H9 (cell line): Measurements from ENCODE around the gene HHAT. TPM values are rescaled to one million over a fixed set of nuclear protein-coding genes. Genes with fewer than 3 reads are reported as not detected.

ENCODE experiments used
- DNase-seq: peaks from one replicate; pipeline ENCODE4 v3.0.0-alpha.2; 2017
- H2AFZ ChIP-seq: one replicate; pipeline ENCODE4 v1.6.1; 2013; ENCODE audit warnings: mild to moderate bottlenecking, low read length, control low read depth, moderate library complexity
- H2AK5ac ChIP-seq: 2 replicates; pipeline ENCODE4 v1.6.1; 2013; ENCODE audit warnings: low read length, control low read depth, mixed read lengths; ENCODE audit not compliant: insufficient read length
- H2BK120ac ChIP-seq: one replicate; pipeline ENCODE4 v1.6.1; 2013; ENCODE audit warnings: low read depth, mild to moderate bottlenecking, low read length, control low read depth, inconsistent platforms; ENCODE audit not compliant: poor library complexity, severe bottlenecking
- H2BK12ac ChIP-seq: 2 replicates; pipeline ENCODE4 v1.6.1; 2013; ENCODE audit warnings: low read length, control low read depth, mixed read lengths, low read depth; ENCODE audit not compliant: insufficient read length
- H2BK15ac ChIP-seq: 2 replicates; pipeline ENCODE4 v1.6.1; 2013; ENCODE audit warnings: low read depth, low read length, control low read depth
- H2BK20ac ChIP-seq: one replicate; pipeline ENCODE4 v1.6.1; 2013; ENCODE audit warnings: low read depth, mild to moderate bottlenecking, low read length, control low read depth, inconsistent platforms; ENCODE audit not compliant: poor library complexity, severe bottlenecking
- H2BK5ac ChIP-seq: 2 replicates; pipeline ENCODE4 v1.6.1; 2013; ENCODE audit warnings: low read length, control low read depth, mixed read lengths; ENCODE audit not compliant: insufficient read length
- H3K14ac ChIP-seq: 2 replicates; pipeline ENCODE4 v1.6.1; 2013; ENCODE audit warnings: low read length, control low read depth; ENCODE audit not compliant: insufficient read depth
- H3K18ac ChIP-seq: 2 replicates; pipeline ENCODE4 v1.6.1; 2013; ENCODE audit warnings: low read depth, mild to moderate bottlenecking, mixed read lengths, low read length, control low read depth; ENCODE audit not compliant: insufficient read length
- H3K23ac ChIP-seq: 2 replicates; pipeline ENCODE4 v1.6.1; 2013; ENCODE audit warnings: low read length, control low read depth, mixed read lengths, low read depth; ENCODE audit not compliant: insufficient read length
- H3K23me2 ChIP-seq: 2 replicates; pipeline ENCODE4 v1.6.1; 2013; ENCODE audit warnings: low read depth, mild to moderate bottlenecking, mixed read lengths, low read length, control low read depth; ENCODE audit not compliant: insufficient read length, poor library complexity, severe bottlenecking
- H3K27ac ChIP-seq: 2 replicates; pipeline ENCODE4 v1.5.1; 2013; ENCODE audit warnings: low read length, control low read depth, mixed read lengths, low read depth; ENCODE audit not compliant: insufficient read length
- H3K27me3 ChIP-seq: 2 replicates; pipeline ENCODE4 v1.6.1; 2013; ENCODE audit warnings: low read length, control low read depth, inconsistent platforms; ENCODE audit not compliant: insufficient read depth
- H3K4ac ChIP-seq: 2 replicates; pipeline ENCODE4 v1.6.1; 2013; ENCODE audit warnings: low read depth, mild to moderate bottlenecking, control low read depth, inconsistent platforms, low read length, moderate library complexity
- H3K4me1 ChIP-seq: 2 replicates; pipeline ENCODE4 v1.6.1; 2013; ENCODE audit warnings: low read length, control low read depth, inconsistent platforms; ENCODE audit not compliant: insufficient read depth
- H3K4me2 ChIP-seq: 2 replicates; pipeline ENCODE4 v1.6.1; 2013; ENCODE audit warnings: low read length, control low read depth, mixed read lengths; ENCODE audit not compliant: insufficient read length, insufficient read depth
- H3K56ac ChIP-seq: 2 replicates; pipeline ENCODE4 v1.6.1; 2013; ENCODE audit warnings: low read depth, mild to moderate bottlenecking, mixed read lengths, low read length, control low read depth; ENCODE audit not compliant: insufficient read length
- H3K79me1 ChIP-seq: 2 replicates; pipeline ENCODE4 v1.6.1; 2013; ENCODE audit warnings: low read depth, mild to moderate bottlenecking, moderate library complexity, low read length, control low read depth, inconsistent platforms; ENCODE audit not compliant: insufficient read depth, poor library complexity, severe bottlenecking
- H3K79me2 ChIP-seq: 2 replicates; pipeline ENCODE4 v1.6.1; 2013; ENCODE audit warnings: low read length, control low read depth, inconsistent platforms; ENCODE audit not compliant: insufficient read depth
- H3K9ac ChIP-seq: 2 replicates; pipeline ENCODE4 v1.6.1; 2013; ENCODE audit warnings: low read length, control low read depth, mixed read lengths; ENCODE audit not compliant: insufficient read length; ENCODE audit errors: extremely low read depth
- H3K9me3 ChIP-seq: one replicate; pipeline ENCODE4 v1.6.1; 2013; ENCODE audit warnings: low read depth, low read length, inconsistent platforms; ENCODE audit not compliant: control insufficient read depth
- H3T11ph ChIP-seq: one replicate; pipeline ENCODE4 v1.6.1; 2013; ENCODE audit warnings: mild to moderate bottlenecking, low read length, control low read depth, inconsistent platforms
- H4K20me1 ChIP-seq: one replicate; pipeline ENCODE4 v1.6.1; 2013; ENCODE audit not compliant: control insufficient read depth, insufficient read length, insufficient read depth
- H4K5ac ChIP-seq: 2 replicates; pipeline ENCODE4 v1.6.1; 2013; ENCODE audit warnings: low read depth, mild to moderate bottlenecking, mixed read lengths, low read length, control low read depth; ENCODE audit not compliant: insufficient read length
- H4K8ac ChIP-seq: replicated peaks from 2 replicates; pipeline ENCODE4 v1.6.1; 2013; ENCODE audit warnings: low read length, control low read depth, mixed read lengths, low read depth; ENCODE audit not compliant: insufficient read length
- H4K91ac ChIP-seq: 2 replicates; pipeline ENCODE4 v1.6.1; 2013; ENCODE audit warnings: low read depth, mild to moderate bottlenecking, moderate library complexity, mixed read lengths, low read length, control low read depth; ENCODE audit not compliant: insufficient read length
- H3K27ac Mint-ChIP-seq, 3 experiments: 2 replicates in 2 of 3; 3 replicates in 1 of 3; pipeline ENCODE4 v1.8.0; 2020 to 2021; ENCODE audit warnings: mixed read lengths in 3 of 3, mild to moderate bottlenecking in 1 of 3, moderate library complexity in 1 of 3
- H3K27me3 Mint-ChIP-seq: 2 replicates; pipeline ENCODE4 v1.8.0; 2021; ENCODE audit warnings: low read depth, mild to moderate bottlenecking, moderate library complexity, mixed read lengths
- H3K36me3 Mint-ChIP-seq, 3 experiments: 2 replicates in 2 of 3; 3 replicates in 1 of 3; pipeline ENCODE4 v1.8.0; 2020 to 2021; ENCODE audit warnings: low read depth in 3 of 3, mixed read lengths in 3 of 3; ENCODE audit not compliant: insufficient read depth in 1 of 3
- H3K4me1 Mint-ChIP-seq, 2 experiments: 2 replicates each; pipeline ENCODE4 v1.8.0; 2020; ENCODE audit warnings: mixed read lengths in 2 of 2
- H3K4me3 Mint-ChIP-seq, 2 experiments: 2 replicates in 1 of 2; 3 replicates in 1 of 2; pipeline ENCODE4 v1.8.0; 2020 to 2021; ENCODE audit warnings: mild to moderate bottlenecking in 2 of 2, mixed read lengths in 2 of 2, moderate library complexity in 1 of 2
- H3K9me3 Mint-ChIP-seq, 2 experiments: 2 replicates in 1 of 2; 3 replicates in 1 of 2; pipeline ENCODE4 v1.8.0; 2020; ENCODE audit warnings: mild to moderate bottlenecking in 2 of 2, mixed read lengths in 2 of 2, moderate library complexity in 1 of 2
- CTCF ChIP-seq: fragments of 200-600 bp; sonication (generic); conservative IDR thresholded peaks from 3 replicates; pipeline ENCODE4 v1.8.0; 2021; ENCODE audit warnings: antibody characterized with exemption, mild to moderate bottlenecking
- WGBS: extraction: QIAGEN DNeasy Blood & Tissue Kit; methylation state at CpG from one replicate; pipeline ENCODE4 v1.1.7; 2013; ENCODE audit warnings: missing lambda C conversion rate, low lambda C conversion rate, mixed read lengths; ENCODE audit not compliant: insufficient read length; ENCODE audit errors: extremely low coverage; 5-methylcytosine and 5-hydroxymethylcytosine counted together
- total RNA-seq: library from RNA; stranded (reverse); gene quantifications from 2 replicates; pipeline ENCODE4 v1.2.1, GENCODE V29; 2021

The HHAT gene
- total RNA-seq, 1 experiment from 2014 or later: 0.48 TPM

DNA sequence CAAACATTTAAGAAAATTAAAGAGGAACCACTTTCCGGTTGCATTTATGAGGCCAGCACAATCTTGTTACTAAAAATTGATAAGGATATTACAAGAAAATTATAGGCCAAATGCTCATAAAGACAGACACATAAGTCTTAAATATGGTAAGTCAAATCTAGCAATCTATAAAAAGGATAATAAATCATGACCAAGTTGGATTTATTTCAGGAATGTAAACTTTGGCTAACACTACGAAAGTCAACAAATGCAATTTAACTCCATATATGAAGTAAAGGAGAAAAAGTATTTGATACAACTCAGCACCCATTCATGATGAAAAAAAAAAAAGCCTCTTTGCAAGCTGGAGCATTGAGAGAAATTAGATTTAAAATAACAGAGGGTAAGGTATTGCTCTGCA lies 6.3 kb downstream of the HHAT start:
- H3K27me3 Mint-ChIP-seq: peaks cover 99% of the 10 kb centered on the region
- Histone ChIP-seq H3K56ac (no peak overlapping the region), H2AK5ac (no peak overlapping the region), H3K23me2 (no peaks in the 10 kb centered on the region), H4K20me1 (no peaks in the 10 kb centered on the region), H2BK20ac (no peak overlapping the region), H3K27me3 (peaks cover 40% of the 10 kb centered on the region), H3K4me2 (no peak overlapping the region), H2BK15ac (no peak overlapping the region), H2BK120ac (no peak overlapping the region), H3K79me2 (no peaks in the 10 kb centered on the region), H3K79me1 (no peaks in the 10 kb centered on the region), H3K18ac (no peak overlapping the region), H3K9me3 (no peaks in the 10 kb centered on the region), H3K9ac (no peak overlapping the region), H3T11ph (no peak overlapping the region), H3K27ac (no peak overlapping the region), H4K8ac (no peak overlapping the region), H4K91ac (no peak overlapping the region), H2BK12ac (no peak overlapping the region), H3K4me1 (no peaks in the 10 kb centered on the region), H4K5ac (no peak overlapping the region), H3K4ac (no peak overlapping the region), H3K14ac (no peak overlapping the region), H2AFZ (no peak overlapping the region), H2BK5ac (no peak overlapping the region), H3K23ac (no peak overlapping the region)
- peaks cover 0 to 3% of the 10 kb centered on the region in 2 experiments; a peak in 1 of 5 replicates for H3K9me3 Mint-ChIP-seq
- no peak overlapping the region for H3K4me3 Mint-ChIP-seq
- TF ChIP-seq CTCF: no peak
- H3K27ac Mint-ChIP-seq: no peak overlapping the region
- H3K4me1 Mint-ChIP-seq: peaks cover 1 to 2% of the 10 kb centered on the region in 2 experiments; a peak in 3 of 4 replicates
- no peaks in the 10 kb centered on the region for H3K36me3 Mint-ChIP-seq
- no peak for DNase-seq
- no CpG with 5 or more reads among the region's 2 CpGs for WGBS
